Endothelial cell of umbilical vein (primary cell): ENCODE measurements around the gene PSMB2. TPM values are rescaled to one million over a fixed set of nuclear protein-coding genes. Genes with fewer than 3 reads are reported as not detected.

Experiments
- BruUV-seq: library from RNA; stranded (reverse); fragments of 400-500 nt; replicated peaks from 2 replicates; lab custom pipeline; 2021; lab: Mats Ljungman, UMichigan
- CTCF ChIA-PET: fragments of 300-600, 350-600 bp; sonication (Branson Sonifier 250); formaldehyde crosslinking; loops from one replicate; lab custom pipeline; 2021; ENCODE audit warnings: antibody characterized with exemption, inconsistent platforms; lab: Charles Lee
- POLR2A ChIA-PET: fragments of 300-600, 350-600 bp; sonication (Branson Sonifier 250); formaldehyde crosslinking; loops from one replicate; lab custom pipeline; 2021; ENCODE audit warnings: antibody characterized with exemption, inconsistent platforms; lab: Charles Lee
- DNase-seq: peaks from one replicate; pipeline ENCODE4 v3.0.0-alpha.2; 2011; ENCODE audit warnings: low read depth, low spot score
- FAIRE-seq: peaks from 2 replicates; lab custom pipeline; 2011; peaks lifted over from hg19 to GRCh38; lab: Jason Lieb, UNC
- H2AFZ ChIP-seq: 2 replicates; pipeline ENCODE4 v1.6.0; 2012; ENCODE audit warnings: low read depth, low read length, control low read depth, inconsistent platforms
- H3K27ac ChIP-seq: 2 replicates; pipeline ENCODE4 v1.5.1; 2011; ENCODE audit warnings: low read depth, mild to moderate bottlenecking, control low read depth, low read length, moderate library complexity; ENCODE audit not compliant: insufficient read depth
- H3K27me3 ChIP-seq, 2 experiments: 2 replicates each; pipeline versions ENCODE4 v1.6.0 to v1.6.1; 2011; ENCODE audit warnings: low read length in 2 of 2, mixed read lengths in 1 of 2; ENCODE audit not compliant: control insufficient read depth in 2 of 2, insufficient read depth in 2 of 2
- H3K36me3 ChIP-seq, 2 experiments: 2 replicates in 1 of 2; 3 replicates in 1 of 2; pipeline ENCODE4 v1.5.1; 2011; ENCODE audit warnings: low read length in 2 of 2, mild to moderate bottlenecking in 1 of 2, moderate library complexity in 1 of 2; ENCODE audit not compliant: control insufficient read depth in 2 of 2, insufficient read depth in 2 of 2; ENCODE audit errors: extremely low read depth in 1 of 2
- H3K4me1 ChIP-seq: 3 replicates; pipeline ENCODE4 v1.5.1; 2011; ENCODE audit warnings: mild to moderate bottlenecking, low read length; ENCODE audit not compliant: control insufficient read depth, insufficient read depth; ENCODE audit errors: extremely low read depth
- H3K4me2 ChIP-seq: 2 replicates; pipeline ENCODE4 v1.6.1; 2011; ENCODE audit warnings: low read length, control low read depth, mixed read lengths; ENCODE audit not compliant: insufficient read depth
- H3K4me3 ChIP-seq, 3 experiments: fragments of 200-600 bp in 1 of 3; sonication (generic), shearing (Covaris generic) in 1 of 3; replicated peaks in 1 of 3; 2 replicates each; pipeline ENCODE4 v1.5.1; 2011 to 2016; ENCODE audit warnings: control low read depth in 3 of 3, low read length in 3 of 3, mild to moderate bottlenecking in 2 of 3, inconsistent platforms in 1 of 3, low read depth in 1 of 3, moderate library complexity in 1 of 3; ENCODE audit not compliant: insufficient read depth in 1 of 3
- H3K79me2 ChIP-seq: 2 replicates; pipeline ENCODE4 v1.6.0; 2012; ENCODE audit warnings: low read length, inconsistent platforms; ENCODE audit not compliant: control insufficient read depth, insufficient read depth
- H3K9ac ChIP-seq: replicated peaks from 2 replicates; pipeline ENCODE3; 2011; ENCODE audit warnings: low read length, control low read depth; ENCODE audit not compliant: insufficient read depth; ENCODE audit errors: extremely low read depth
- H3K9me1 ChIP-seq: replicated peaks from 3 replicates; pipeline ENCODE4 v1.6.0; 2011; ENCODE audit warnings: mild to moderate bottlenecking, low read length; ENCODE audit not compliant: control insufficient read depth, insufficient read depth; ENCODE audit errors: extremely low read depth
- H3K9me3 ChIP-seq: replicated peaks from 2 replicates; pipeline ENCODE4 v1.5.1; 2012; ENCODE audit warnings: low read length, inconsistent platforms; ENCODE audit not compliant: control insufficient read depth, insufficient read depth
- H4K20me1 ChIP-seq: replicated peaks from 2 replicates; pipeline ENCODE3; 2011; ENCODE audit warnings: mild to moderate bottlenecking, low read length; ENCODE audit not compliant: control insufficient read depth, insufficient read depth; ENCODE audit errors: extremely low read depth
- EZH2 ChIP-seq: IDR thresholded peaks from 2 replicates; pipeline ENCODE4 v1.6.1; 2012; ENCODE audit warnings: borderline replicate concordance, low read depth, mild to moderate bottlenecking, moderate library complexity, low read length, inconsistent platforms; ENCODE audit not compliant: severe bottlenecking
- FOS ChIP-seq: IDR thresholded peaks from 2 replicates; pipeline ENCODE4 v1.6.1; 2011; ENCODE audit warnings: mild to moderate bottlenecking, low read length, moderate library complexity, borderline replicate concordance; ENCODE audit not compliant: insufficient read depth
- GATA2 ChIP-seq: IDR thresholded peaks from 2 replicates; pipeline ENCODE4 v1.7.0; 2011; ENCODE audit warnings: low read depth, mild to moderate bottlenecking, moderate library complexity, mixed read lengths, low read length; ENCODE audit not compliant: insufficient read length, insufficient read depth
- JUN ChIP-seq: IDR thresholded peaks from 2 replicates; pipeline ENCODE4 v1.6.1; 2011; ENCODE audit warnings: borderline replicate concordance, low read depth; ENCODE audit not compliant: insufficient read length, insufficient read depth
- MAX ChIP-seq: IDR thresholded peaks from 2 replicates; pipeline ENCODE4 v1.6.1; 2011; ENCODE audit not compliant: insufficient read depth, insufficient read length
- MYC ChIP-seq: IDR thresholded peaks from one replicate; pipeline ENCODE4 v1.6.1; 2011; ENCODE audit warnings: mild to moderate bottlenecking, low read depth, low read length
- POLR2A ChIP-seq: IDR thresholded peaks from 2 replicates; pipeline ENCODE4 v1.6.1; 2012; ENCODE audit warnings: low read depth, mild to moderate bottlenecking, control low read depth, low read length
- POLR2AphosphoS5 ChIP-seq: IDR thresholded peaks from 2 replicates; pipeline ENCODE4 v1.6.1; 2012; ENCODE audit warnings: low read depth, mild to moderate bottlenecking, control low read depth, low read length, moderate library complexity; ENCODE audit not compliant: insufficient read depth
- dilution Hi-C: fragments of 300-500 bp; cut with MboI; formaldehyde crosslinking; loops from one replicate; pipeline ENCODE4 v1.15.0; 2019; ENCODE audit warnings: low sequenced_read_pairs; ENCODE audit not compliant: extremely low pct_ligation_motif_present
- intact Hi-C: fragments of 100-400 bp; cut with micrococcal nuclease; formaldehyde crosslinking; loops from one replicate; pipeline ENCODE4 v1.10.0; 2022
- polyA plus RNA-seq, 4 experiments: library from polyadenylated mRNA; depleted of rRNA in 3 of 4; stranded (reverse) in 3 of 4; unstranded in 1 of 4; fragments of >200 nt; gene quantifications; 2 replicates each; pipeline versions ENCODE4 v1.2.1 to v1.2.3, GENCODE V29; 2011 to 2012; ENCODE audit warnings: missing spikeins in 1 of 4
- total RNA-seq: library from RNA; stranded (reverse); gene quantifications from 2 replicates; pipeline ENCODE4 v1.2.3, GENCODE V29; 2021
- TF ChIP-seq, protein P1 (sequence below), 2 donors: IDR thresholded peaks; 1 replicate in 1 of 2; 2 replicates in 1 of 2; pipeline ENCODE4 v1.5.1; 2011; ENCODE audit warnings: low read length in 2 of 2, mild to moderate bottlenecking in 2 of 2, moderate library complexity in 2 of 2, control low read depth in 1 of 2, inconsistent platforms in 1 of 2, low read depth in 1 of 2; ENCODE audit not compliant: insufficient read depth in 1 of 2; ENCODE audit errors: extremely low read depth in 1 of 2

PSMB2 gene
- total and polyA plus RNA-seq, 2 donors (not counting 3 experiments of a cell fraction or from before 2014, with no cell fraction given) = 93.6 to 118 TPM

DNA sequence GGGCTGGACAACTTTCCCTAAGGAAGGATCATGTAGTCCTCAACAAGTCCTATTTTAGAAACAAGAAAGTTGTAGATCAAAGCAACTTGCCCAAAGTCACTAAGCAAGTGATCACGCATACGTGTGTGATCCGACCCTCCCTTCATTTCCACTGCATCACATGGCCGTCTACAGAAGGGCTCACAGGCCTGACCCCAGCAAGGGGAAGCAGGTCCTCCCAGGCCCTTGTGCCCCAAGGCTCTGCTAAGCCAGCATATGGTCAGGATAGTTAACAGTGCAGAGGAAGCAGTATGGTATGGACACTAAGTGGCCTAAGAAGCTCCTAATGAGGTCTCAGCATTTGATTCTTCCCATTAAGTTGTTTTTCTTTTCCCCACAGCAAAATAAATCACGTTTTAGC lies 43.5 kb downstream of the PSMB2 start:
- POLR2A ChIA-PET = no interaction called here
- intact Hi-C loops = loop anchor here (2.0 kb wide), 1 partner anchor 37 kb away; no protein-coding TSS in a partner anchor
- dilution Hi-C loops = no loop called here

More for the DNA sequence above, 43.5 kb downstream of the PSMB2 start:
- Histone ChIP-seq H3K4me3 (no peak overlapping the region), H3K9me1 (no peaks in the 10 kb centered on the region), H3K27ac (no peak overlapping the region), H3K36me3 (peaks cover under 1 to 5% of the 10 kb centered on the region in 2 experiments), H3K79me2 (no peaks in the 10 kb centered on the region), H3K27me3 (no peaks in the 10 kb centered on the region), H3K4me2 (no peak overlapping the region), H4K20me1 (no peaks in the 10 kb centered on the region), H3K9ac (no peak overlapping the region), H3K4me1 (no peaks in the 10 kb centered on the region), H3K9me3 (no peaks in the 10 kb centered on the region), H2AFZ (no peak overlapping the region)
- no TSS peak for BruUV-seq
- DNase-seq (no peak), FAIRE-seq (no peak)
- CTCF ChIA-PET = interaction anchor here (0.7 to 0.8 kb wide), 2 partner anchors 8 to 118 kb away, joined by 3 to 4 read pairs; no protein-coding TSS in a partner anchor
- no peak for TF ChIP-seq JUN
- no peak for TF ChIP-seq POLR2A
- no peak for TF ChIP-seq MAX
- TF ChIP-seq, protein P1, sequence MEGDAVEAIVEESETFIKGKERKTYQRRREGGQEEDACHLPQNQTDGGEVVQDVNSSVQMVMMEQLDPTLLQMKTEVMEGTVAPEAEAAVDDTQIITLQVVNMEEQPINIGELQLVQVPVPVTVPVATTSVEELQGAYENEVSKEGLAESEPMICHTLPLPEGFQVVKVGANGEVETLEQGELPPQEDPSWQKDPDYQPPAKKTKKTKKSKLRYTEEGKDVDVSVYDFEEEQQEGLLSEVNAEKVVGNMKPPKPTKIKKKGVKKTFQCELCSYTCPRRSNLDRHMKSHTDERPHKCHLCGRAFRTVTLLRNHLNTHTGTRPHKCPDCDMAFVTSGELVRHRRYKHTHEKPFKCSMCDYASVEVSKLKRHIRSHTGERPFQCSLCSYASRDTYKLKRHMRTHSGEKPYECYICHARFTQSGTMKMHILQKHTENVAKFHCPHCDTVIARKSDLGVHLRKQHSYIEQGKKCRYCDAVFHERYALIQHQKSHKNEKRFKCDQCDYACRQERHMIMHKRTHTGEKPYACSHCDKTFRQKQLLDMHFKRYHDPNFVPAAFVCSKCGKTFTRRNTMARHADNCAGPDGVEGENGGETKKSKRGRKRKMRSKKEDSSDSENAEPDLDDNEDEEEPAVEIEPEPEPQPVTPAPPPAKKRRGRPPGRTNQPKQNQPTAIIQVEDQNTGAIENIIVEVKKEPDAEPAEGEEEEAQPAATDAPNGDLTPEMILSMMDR (IDR thresholded peaks at IDR 0.05; ENCODE audit: extremely low read depth in 1 of 2, insufficient read depth in 1 of 2, low read depth in 1 of 2, low read length in 2 of 2) = no peak
- no peak for TF ChIP-seq GATA2
- TF ChIP-seq POLR2AphosphoS5 = no peak
- TF ChIP-seq FOS = no peak
- no peak for TF ChIP-seq MYC
- no peak for TF ChIP-seq EZH2
